GM20000 (cell line): ENCODE results near the gene SIGLEC6.

Source experiments
- DNase-seq: peaks from one replicate; pipeline ENCODE4 v3.0.0; 2012; ENCODE audit warnings: low spot score
- TF ChIP-seq, protein P1 (sequence below): IDR thresholded peaks from 2 replicates; pipeline ENCODE4 v1.5.1; 2012; ENCODE audit warnings: mild to moderate bottlenecking, control low read depth; ENCODE audit errors: extremely low read depth, missing control alignments

Gene SIGLEC6

DNA sequence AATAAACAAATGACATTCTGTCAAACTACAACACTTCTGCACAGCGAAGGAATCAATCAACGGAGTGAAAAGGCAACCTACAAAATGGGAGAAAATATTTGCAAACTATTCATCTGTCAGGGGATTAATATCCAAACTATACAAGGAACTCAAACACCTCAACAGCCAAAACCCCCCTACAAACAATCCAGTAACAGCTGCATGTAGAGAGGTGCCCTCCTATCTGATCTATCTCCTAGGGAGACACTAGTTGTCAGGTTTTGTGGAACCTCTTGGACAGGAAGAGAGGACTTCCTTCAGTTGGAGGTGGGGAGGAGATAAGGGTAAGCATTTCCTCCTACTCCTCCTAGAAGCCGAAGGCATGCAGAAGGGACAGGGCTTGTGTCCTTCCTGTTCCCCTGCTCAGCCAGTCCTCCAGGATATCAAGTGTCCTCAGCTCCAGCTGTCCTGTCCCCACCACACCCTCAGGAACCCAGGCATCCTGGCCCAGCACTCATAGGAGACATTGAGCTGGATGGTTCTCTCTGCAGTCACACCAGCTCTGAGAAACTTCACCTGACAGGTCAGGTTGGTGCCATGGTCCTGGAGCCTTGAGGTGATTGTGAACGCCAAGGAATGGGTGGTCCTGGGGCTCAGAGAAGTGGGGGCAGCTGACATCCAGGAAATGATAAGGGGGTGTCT lies 63.5 kb downstream of the SIGLEC6 start:
- TF ChIP-seq, protein P1, sequence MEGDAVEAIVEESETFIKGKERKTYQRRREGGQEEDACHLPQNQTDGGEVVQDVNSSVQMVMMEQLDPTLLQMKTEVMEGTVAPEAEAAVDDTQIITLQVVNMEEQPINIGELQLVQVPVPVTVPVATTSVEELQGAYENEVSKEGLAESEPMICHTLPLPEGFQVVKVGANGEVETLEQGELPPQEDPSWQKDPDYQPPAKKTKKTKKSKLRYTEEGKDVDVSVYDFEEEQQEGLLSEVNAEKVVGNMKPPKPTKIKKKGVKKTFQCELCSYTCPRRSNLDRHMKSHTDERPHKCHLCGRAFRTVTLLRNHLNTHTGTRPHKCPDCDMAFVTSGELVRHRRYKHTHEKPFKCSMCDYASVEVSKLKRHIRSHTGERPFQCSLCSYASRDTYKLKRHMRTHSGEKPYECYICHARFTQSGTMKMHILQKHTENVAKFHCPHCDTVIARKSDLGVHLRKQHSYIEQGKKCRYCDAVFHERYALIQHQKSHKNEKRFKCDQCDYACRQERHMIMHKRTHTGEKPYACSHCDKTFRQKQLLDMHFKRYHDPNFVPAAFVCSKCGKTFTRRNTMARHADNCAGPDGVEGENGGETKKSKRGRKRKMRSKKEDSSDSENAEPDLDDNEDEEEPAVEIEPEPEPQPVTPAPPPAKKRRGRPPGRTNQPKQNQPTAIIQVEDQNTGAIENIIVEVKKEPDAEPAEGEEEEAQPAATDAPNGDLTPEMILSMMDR: no peak
- DNase-seq: no peak
